ENCODE data around the gene CTSO.
"Not testable (repeated sequence)": the region's sequence is repeated elsewhere in the genome, so short reads cannot be mapped to it uniquely, and the experiment has no call there.

The CTSO gene

DNA sequence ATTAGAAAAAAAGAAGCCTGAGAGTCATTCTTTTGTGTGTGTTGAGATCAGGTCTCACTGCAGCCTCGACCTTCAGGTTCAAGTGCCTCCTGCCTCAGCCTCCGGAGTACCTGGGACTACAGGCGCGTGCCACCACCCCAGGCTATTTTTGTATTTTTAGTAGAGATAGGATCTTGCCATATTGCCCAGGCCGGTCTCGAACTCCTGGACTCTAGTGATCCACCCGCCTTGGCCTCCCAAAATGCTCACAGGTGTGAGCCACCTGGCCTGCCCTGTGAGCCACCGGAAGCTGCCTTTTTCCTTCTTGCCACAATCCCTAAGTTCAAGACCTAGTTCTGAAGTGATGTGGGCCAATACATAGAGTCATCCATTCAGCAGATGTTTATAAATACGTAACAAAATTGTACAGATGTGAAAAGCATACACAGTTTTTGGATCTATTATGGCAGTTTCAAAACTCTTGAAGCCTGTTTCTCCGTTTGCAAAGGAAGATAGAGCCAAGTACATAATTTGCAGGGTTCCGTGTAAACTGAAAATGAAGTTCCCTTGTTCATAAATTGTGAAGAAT is 536 bp upstream of the CTSO start:
- DNase-seq (ENCODE audit: low spot score), result no peak

DNA sequence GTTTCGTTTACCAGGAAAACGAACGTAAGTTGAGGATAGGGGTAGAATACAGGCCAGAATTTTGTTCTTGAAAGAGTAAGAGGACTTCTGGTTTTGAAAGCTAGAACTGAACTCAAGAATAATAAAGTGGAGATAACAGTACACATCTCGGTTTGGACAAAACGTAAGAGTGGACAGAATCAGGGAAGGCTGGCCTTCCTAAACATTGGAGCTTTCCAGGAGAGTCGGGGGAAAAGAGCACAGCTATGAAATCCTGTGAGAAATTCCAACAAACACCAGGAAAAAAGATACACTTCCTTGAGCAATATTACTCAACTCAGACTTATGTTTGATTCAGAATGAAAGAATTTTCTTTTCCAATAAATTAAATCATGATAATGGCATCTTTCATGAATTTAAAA is 1.2 kb downstream of the CTSO start:
- DNase-seq (ENCODE audit: low spot score), result no peak

DNA sequence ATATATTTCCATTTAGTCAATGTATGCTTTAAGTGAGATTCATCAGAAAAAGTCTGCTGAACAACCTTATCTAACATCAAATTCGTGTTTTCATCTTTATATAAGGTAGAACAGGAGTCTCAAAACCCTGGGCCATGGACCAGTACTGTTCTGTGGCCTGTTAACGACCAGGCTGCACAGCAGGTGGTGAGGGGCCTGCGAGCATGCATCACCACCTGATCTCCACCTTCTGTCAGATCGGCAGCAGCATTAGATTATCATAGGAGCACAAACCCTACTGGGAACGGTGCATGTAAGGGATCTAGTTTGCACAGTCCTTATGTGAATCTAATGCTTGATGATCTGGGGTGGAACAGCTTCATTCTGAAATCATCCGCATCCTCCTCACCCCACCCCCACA is 3.2 kb downstream of the CTSO start:
- DNase-seq (ENCODE audit: low spot score), result no peak

DNA sequence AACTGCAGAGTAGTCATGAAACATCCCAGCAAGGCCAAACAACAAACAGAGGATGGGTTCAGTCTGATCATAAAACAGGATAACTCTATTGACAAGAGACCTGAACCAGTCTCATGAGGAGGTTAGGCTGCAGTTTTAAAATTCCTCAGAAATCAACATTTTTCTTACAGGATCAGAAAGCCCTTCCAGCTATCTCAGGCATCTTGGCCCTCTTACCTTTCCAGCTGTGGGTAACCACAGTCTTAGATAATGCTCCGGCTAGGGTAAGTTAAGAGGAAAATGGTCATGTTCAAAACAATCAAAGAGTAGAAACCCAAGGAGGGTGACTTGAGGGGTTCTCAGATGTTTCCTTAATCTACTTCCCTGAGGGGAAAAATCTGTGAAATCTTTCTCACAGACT is 5.1 kb downstream of the CTSO start:
- no peak for DNase-seq (ENCODE audit: low spot score)

DNA sequence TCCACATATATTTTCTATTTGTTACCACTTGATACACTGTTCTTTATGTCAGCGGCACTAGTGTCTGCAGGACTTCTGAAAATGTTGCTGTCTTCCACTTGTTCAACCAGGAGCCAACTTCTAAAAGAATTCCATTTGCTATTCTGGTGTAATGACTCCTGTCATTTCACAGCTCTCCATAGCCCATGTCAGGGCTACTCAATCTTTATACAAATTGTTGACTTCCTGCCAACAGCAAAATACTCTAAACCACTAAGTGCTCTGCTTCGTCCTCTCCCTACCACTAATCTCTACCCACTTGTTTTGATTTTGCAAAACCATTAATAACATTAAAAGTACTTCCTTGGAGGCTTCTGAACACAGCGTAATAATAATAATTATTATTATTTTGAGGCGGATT is 7.2 kb downstream of the CTSO start:
- DNase-seq (ENCODE audit: low spot score), result no peak

DNA sequence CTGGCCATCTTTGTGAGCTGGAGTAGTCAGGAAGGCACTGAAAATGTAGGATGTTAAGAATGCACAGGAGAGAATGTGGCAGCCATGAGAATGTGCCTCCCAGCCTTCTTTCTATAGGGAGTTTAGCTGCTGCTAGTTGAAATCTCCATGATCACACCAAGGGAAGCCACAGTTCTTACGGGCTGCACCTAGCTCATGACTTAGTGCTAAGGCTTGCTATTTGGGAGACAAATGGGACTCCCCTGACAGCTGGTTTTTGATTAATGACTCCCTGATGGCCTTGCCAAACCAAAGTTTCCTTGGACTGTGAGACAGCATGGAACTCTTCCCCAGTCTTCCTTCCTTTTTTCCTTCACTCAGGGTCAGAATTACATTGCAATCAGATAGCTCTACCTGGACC is 9.2 kb downstream of the CTSO start:
- DNase-seq (ENCODE audit: low spot score), result no peak

DNA sequence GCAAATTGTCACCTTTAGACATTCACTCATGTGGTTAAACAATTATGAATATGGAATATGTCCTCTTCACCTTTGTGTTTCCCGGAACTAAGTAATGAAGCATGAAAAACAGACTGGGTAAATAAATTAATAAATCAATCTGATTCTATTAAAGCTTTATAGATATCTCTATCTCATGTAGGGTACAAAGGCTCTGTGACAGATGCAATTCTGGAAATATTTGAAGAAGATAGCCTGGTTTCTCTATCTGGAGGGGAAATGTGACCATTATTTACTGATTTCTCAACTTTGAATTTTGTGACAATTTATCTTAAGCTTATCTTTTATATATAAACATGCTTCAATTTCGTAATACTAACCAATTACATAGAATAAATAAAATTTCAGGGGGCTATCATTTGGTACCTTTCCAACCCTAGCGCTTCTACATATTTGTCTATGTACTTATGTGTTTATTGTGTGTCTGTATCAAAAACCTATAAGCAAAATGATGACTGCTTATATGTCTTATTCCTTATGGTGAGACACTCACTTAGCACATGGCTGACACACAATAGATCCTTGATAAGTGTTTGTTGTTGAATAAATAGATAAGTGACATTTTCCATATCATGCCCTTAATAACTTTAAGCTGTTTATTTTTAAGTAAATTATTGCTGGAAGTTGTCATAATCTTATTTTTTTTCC is 9.9 kb downstream of the CTSO start:
- DNase-seq (ENCODE audit: low spot score), result no peak

DNA sequence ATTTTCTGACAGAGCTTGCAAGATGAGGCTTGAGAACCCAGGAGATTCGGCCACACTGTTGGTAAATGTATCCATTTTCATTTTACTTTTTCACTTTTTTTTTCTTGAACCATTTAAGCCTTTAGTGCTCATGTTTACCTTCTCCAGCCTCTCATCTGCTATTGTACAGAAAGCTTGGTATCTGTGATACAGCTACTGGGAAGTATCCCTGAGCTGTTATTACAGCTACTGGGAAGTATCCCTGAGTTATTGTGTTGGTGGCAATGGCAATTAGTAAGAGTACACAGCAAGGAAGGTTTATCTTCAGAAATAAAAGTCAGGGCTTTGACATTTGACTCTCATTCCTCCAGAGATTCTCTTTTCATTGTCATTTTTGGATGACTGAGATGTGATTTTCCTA is 11.8 kb downstream of the CTSO start:
- DNase-seq (ENCODE audit: low spot score), result no peak

DNA sequence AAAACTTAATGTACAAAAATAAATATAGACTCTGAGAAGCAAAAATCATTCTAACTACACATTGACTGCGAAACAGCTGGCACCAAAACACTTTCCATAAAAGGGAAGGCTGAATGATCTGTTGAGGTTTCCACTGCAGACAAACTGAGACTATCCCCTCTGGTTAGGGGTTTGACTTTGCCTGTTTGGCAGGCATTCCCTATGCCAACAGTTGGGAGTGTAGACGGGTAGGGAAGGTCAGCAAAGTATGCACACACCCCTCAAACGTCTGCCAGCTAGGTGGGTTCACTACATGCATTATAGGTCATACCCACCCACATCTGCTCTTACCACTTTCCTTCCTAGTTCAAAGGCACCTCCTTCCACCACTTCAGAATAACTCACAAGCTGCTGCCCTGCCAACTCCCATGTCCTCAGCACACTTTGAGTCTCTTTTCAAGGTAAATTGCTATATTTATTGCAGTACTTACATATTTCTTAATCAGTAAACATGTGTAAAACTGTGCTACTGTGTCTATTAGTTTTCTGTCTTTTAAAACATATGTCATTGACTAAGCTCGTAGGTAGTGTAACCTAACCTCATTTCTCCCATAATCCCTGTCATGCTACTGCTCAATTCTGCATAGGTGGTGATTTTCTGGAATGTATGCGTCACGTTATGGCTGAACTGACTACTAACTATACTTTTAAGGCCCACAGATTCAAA is 12.4 kb downstream of the CTSO start:
- DNase-seq (ENCODE audit: low spot score), result no peak

DNA sequence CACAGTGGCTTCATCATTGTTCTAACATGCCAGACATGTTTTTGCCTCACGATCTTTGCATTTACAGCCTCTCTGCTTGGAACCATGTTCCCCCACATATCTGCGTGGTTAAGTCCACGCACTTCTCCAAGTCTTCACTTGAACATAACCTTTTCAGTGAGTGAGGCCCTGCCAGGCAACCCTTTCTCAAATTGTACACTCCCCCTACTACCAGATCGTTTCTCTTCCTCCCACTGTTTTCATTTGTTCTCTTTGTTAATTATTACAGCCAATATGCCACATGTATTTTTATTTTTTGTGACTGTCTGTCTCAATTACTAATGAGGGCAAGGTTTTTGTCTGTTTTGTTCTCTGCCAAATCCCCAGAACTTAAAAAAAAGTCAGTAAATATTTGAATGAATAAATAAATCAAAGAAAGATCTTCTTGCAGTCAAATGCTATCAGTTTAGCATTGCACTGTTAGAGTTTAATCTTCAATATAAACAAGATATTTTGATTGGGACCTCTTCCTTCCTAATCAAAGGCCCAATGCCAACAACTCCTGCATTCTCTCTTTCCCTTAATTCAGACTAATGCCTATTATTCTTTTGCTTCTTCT is 18.2 kb downstream of the CTSO start:
- DNase-seq (ENCODE audit: low spot score), result no peak

DNA sequence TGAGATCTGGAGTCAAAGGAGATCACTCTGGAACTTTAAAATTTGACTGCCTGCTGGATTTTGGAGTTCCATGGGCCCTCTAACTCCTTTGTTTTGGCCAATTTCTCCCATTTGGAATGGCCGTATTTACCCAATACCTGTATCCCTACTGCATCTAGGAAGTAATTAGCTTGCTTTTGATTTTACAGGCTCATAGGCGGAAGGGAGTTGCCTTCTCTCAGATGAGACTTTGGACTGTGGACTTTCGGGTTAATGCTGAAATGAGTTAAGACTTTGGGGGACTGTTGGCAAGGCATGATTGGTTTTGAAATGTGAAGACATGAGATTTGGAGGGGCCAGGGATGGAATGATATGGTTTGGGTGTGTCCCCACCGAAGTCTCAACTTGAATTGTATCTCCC is 19.0 kb downstream of the CTSO start:
- not testable (repeated sequence) for DNase-seq (ENCODE audit: low spot score)

DNA sequence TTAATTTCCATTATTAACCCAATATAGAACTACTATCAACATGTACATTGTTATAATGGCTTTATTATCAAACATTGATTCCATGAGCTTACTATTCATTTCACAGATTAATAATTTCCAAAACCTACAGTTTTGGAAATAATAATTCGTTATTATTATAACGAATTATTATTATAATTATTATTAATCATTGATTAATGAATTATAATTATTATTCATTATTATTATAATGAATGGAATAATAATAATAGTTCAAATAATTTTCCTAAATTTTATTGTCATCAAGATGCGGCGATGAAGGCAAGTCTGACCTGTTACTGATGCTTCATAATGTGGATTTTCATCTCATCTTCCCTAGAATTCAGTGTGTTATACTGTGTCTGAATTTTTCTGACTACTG is 22.0 kb downstream of the CTSO start:
- DNase-seq (ENCODE audit: low spot score), result no peak

DNA sequence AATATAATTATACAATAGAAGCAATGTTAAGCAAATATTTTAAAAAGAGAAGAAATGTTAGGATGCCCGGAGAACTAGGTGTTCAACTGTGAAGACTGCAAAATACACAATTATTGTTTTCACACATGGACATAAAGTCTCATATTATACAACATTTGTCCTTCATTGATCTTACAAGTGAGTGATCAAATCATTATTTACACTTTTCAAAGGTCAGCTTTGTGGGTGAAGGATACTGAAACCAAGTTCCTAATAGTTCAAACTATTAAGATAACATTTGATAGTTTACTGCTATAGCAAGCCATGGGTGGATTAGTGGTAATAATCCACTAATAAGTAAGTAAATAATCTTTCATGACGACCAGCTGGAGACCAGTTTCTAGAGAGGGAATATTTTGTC is 23.3 kb downstream of the CTSO start:
- DNase-seq (ENCODE audit: low spot score), result no peak

DNA sequence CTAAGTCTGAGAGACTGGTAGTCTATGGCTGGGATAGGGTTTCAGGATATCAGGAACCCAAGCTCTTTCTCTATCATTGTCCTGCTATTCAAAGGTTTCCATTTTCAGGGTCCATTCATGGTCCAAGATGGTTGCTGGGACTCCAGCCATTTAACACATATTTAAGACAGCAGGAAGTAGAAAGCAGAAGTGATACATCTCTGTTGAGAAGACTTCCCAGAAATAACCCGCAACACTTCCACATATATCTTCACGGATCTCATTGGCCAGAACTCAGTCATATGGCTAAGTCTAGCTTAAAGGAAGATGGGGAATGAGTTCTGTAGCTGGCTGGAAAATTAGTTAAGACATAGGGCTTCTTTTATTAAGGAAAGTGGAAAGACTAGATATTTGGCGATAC is 23.8 kb downstream of the CTSO start:
- no peak for DNase-seq (ENCODE audit: low spot score)

DNA sequence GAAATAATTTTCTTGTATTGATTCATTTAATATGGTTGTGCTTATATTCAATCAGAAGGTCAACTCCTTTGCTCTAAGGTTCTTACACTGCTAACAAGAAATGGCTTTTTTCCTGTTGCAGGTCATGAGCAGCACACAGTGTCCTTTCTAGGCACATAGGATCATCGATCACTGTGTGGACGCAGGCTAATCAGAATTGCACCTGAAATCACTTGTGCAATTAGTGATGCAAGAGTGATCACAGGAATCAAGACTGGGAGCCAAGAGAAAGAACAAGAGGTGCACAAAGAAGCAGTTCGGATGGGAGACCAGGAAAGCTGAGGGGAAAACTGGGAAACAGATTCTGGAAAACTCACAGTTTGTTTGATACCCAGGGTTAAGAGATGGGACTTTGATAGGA is 29.0 kb downstream of the CTSO start:
- no peak for DNase-seq (ENCODE audit: low spot score)

DNA sequence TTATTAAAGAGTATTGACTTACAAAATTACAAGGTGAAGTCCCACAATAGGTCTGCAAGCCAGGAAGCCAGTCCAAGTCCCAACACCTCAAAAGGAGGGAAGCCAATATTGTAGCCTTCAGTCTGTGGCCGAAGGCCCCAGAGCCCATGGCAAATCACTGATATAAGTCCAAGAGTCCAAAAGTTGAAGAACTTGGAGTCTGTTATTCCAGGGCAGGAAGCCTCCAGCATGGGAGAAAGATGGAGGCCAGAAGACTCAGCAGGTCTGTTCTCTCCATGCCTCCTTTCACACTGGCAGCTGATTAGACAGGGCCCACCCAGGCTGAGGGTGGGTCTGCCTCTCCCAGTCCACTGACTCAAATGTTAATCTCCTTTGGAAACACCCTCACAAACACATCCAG is 32.1 kb downstream of the CTSO start:
- no peak for DNase-seq (ENCODE audit: low spot score)

DNA sequence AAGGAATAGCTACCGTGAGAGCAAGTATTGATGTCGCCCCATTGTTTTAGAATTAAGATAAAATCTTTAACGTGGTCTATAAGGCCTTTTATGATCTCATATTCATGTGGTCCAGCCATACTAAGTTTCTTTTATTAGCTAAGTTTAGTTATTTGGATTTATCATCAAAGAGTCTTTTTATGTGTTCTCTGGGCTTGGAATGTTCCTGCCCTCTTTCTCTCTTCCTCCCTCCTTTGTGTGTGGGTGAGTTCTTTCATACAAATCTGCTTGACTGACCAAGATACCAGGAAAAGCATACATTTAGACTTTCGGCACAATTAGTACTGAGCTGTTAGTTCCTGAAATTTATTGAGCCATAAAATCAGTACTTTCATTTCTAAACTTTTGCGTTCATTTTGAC is 38.9 kb downstream of the CTSO start:
- no peak for DNase-seq (ENCODE audit: low spot score)

DNA sequence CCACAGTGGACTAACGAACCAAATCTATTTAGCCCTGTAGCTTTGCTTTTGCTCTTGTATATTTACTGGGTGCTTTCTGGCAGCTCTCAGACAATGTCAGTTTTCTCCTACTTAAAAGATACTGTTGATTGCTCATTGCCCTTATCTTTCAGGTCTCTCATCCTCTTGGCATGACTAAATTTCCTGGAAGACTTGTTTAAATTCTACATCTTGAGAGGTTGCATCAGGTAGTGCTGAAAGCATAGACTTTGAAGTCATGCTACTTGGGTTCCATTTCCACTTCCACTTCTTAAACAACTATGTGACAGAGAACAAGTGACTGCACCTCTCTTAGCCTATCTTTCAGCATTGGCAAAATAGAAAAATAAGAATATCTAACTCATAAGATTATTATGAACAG is 41.8 kb downstream of the CTSO start:
- DNase-seq (ENCODE audit: low spot score), result no peak

DNA sequence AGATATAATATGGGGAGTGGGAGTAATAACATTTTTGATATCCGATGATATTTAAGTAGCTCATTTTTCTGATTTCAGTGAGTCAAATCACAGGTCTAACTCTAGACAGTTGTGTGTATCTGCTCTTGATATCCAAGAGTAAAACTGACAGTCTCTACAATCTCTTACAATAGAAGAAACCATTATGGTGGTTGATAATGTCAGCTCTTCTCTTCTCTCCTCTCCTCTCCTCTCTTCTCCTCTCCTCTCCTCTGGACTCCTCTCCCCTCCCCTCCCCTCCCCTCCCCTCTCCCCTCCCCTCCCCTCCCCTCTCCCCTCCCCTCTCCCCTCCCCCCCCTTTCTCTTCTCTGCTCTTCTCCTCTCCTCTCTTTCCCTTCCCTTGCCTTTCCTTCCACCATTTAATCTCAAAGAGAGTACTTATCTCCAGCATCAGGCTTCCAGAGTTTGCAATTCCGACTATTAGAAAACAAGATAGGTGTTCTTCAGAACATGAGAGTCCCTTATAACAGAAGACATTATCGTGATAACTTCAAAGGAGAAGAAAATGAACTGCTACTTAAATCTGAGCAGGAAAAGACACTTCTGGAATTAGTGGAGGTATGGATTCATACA is 43.9 kb downstream of the CTSO start:
- no peak for DNase-seq (ENCODE audit: low spot score)

DNA sequence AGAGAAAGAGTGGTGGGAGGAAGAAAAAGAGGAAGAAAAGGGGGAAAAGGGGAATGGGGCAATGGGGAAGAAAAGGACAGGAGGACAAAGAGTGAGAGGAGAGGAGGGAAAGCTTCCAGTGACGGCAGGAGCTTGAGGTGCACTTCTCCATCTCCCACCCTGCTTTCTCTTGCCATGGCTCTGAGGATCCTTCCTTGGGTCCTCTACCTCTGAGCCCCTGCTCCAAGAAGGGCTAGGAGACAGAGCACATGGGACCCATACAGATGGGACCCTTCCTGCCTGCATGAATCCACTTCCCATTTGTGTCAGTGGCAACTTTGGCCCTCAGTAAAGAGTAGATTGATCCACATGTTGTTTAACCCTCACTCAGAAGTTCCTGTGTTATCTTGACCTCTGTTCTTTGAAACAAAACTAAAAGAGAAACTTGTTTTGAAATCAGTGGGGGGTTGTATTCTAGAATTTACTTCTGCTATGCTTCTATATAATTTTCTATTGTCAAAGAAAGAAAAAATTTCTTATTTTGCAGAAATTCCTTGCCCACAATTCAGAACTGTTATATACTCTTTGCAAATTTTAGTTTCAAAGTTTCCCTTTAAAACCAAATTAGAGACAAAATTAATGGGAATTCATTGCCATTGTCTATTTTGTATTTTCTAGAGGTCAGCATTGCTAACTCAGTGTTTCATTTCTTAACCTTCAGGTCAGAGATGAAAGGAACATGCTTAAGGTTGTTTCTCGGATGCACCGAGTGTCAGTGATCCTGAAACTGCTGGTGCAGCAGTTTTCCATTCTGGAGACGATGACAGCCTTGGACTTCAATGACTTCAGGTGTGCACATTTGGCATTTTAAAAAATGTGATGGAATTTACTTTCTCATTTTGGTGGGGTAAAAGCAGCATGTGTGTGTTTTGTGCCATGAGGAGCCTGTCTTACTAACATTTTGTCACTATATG is 45.2 kb downstream of the CTSO start:
- no peak for DNase-seq (ENCODE audit: low spot score)

DNA sequence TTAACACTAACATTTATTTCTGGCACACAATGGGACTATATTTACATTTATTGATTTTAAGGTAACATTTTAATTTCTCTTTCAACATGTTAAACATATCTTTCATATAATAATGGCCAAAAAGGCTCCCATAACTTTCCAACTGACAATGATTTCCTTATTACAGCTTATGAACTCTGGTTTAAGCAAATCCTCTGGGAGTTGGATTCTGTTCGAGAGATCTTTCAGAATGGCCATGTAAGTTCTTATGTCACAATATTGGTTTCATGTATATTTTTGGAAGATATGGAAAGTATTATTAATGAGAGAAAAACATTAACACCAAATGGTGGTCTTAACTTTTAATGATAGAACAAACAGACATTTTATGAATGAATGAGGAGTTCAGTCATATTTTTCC is 46.1 kb downstream of the CTSO start:
- DNase-seq (ENCODE audit: low spot score), result no peak

Data from cerebellar cortex (tissue), 1 donor.